Breast epithelium (tissue), 3 donors: ENCODE measurements around the gene PRTFDC1.

ENCODE experiments used
- POLR2A ChIP-seq: fragments of 450-650 bp; IDR thresholded peaks from one replicate; pipeline ENCODE4 v1.6.1; 2016; ENCODE audit warnings: antibody characterized with exemption, mild to moderate bottlenecking, moderate library complexity
- TF ChIP-seq, protein P1 (sequence below), 3 donors: fragments of 450-650 bp; IDR thresholded peaks; one replicate each; pipeline ENCODE4 v1.5.1; 2016 to 2017; ENCODE audit warnings: antibody characterized with exemption in 3 of 3, mild to moderate bottlenecking in 3 of 3, moderate library complexity in 3 of 3

GRCh38 chr10:24866604-24867583, 85.5 kb downstream of the PRTFDC1 start:
- TF ChIP-seq POLR2A: no peak
- TF ChIP-seq, protein P1, sequence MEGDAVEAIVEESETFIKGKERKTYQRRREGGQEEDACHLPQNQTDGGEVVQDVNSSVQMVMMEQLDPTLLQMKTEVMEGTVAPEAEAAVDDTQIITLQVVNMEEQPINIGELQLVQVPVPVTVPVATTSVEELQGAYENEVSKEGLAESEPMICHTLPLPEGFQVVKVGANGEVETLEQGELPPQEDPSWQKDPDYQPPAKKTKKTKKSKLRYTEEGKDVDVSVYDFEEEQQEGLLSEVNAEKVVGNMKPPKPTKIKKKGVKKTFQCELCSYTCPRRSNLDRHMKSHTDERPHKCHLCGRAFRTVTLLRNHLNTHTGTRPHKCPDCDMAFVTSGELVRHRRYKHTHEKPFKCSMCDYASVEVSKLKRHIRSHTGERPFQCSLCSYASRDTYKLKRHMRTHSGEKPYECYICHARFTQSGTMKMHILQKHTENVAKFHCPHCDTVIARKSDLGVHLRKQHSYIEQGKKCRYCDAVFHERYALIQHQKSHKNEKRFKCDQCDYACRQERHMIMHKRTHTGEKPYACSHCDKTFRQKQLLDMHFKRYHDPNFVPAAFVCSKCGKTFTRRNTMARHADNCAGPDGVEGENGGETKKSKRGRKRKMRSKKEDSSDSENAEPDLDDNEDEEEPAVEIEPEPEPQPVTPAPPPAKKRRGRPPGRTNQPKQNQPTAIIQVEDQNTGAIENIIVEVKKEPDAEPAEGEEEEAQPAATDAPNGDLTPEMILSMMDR (IDR thresholded peaks at IDR 0.05): no peak
